ENCODE measurements around the gene STK39. TPM values are rescaled to one million over a fixed set of nuclear protein-coding genes. Genes with fewer than 3 reads are reported as not detected.

Gene STK39
- polyA plus RNA-seq, 2 of the 4 experiments (the other 2 are of a cell fraction) = 14.2 to 27.2 TPM

GRCh38 chr2:167943368-167943767 is 304.0 kb downstream of the STK39 start:
- Histone ChIP-seq H3K4me1 (no peaks in the 10 kb centered on the region), H3K9me3 (no peaks in the 10 kb centered on the region), H3K27ac (no peak overlapping the region), H3K4me2 (no peak overlapping the region), H3K4me3 (no peak overlapping the region)
- DNase-seq (ENCODE audit: low read depth in 1 of 2, low spot score in 1 of 2) (no peak), ATAC-seq (no peak), FAIRE-seq (no peak)
- TF ChIP-seq HOXB13 (CRISPR knock-in tag; IDR thresholded peaks at IDR 0.05; ENCODE audit: low read depth) (no peak), GATA3 (IDR thresholded peaks at IDR 0.05; ENCODE audit: borderline replicate concordance) (no peak), MAZ (IDR thresholded peaks at IDR 0.05; ENCODE audit: borderline replicate concordance, low read depth, low read length) (no peak), ZFP36 (IDR thresholded peaks at IDR 0.05; ENCODE audit: borderline replicate concordance, partially characterized antibody) (no peak), ZC3H11A (IDR thresholded peaks at IDR 0.05) (no peak), NFE2L2 (conservative IDR thresholded peaks at IDR 0.05; ENCODE audit: low read length) (no peak), FOSB (CRISPR knock-in tag; IDR thresholded peaks at IDR 0.05) (no peak)
- TF ChIP-seq, protein P1, sequence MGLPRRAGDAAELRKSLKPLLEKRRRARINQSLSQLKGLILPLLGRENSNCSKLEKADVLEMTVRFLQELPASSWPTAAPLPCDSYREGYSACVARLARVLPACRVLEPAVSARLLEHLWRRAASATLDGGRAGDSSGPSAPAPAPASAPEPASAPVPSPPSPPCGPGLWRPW (IDR thresholded peaks at IDR 0.05) = no peak
- TF ChIP-seq, protein P2, sequence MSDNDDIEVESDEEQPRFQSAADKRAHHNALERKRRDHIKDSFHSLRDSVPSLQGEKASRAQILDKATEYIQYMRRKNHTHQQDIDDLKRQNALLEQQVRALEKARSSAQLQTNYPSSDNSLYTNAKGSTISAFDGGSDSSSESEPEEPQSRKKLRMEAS (IDR thresholded peaks at IDR 0.05) = no peak
- TF ChIP-seq, protein P3, sequence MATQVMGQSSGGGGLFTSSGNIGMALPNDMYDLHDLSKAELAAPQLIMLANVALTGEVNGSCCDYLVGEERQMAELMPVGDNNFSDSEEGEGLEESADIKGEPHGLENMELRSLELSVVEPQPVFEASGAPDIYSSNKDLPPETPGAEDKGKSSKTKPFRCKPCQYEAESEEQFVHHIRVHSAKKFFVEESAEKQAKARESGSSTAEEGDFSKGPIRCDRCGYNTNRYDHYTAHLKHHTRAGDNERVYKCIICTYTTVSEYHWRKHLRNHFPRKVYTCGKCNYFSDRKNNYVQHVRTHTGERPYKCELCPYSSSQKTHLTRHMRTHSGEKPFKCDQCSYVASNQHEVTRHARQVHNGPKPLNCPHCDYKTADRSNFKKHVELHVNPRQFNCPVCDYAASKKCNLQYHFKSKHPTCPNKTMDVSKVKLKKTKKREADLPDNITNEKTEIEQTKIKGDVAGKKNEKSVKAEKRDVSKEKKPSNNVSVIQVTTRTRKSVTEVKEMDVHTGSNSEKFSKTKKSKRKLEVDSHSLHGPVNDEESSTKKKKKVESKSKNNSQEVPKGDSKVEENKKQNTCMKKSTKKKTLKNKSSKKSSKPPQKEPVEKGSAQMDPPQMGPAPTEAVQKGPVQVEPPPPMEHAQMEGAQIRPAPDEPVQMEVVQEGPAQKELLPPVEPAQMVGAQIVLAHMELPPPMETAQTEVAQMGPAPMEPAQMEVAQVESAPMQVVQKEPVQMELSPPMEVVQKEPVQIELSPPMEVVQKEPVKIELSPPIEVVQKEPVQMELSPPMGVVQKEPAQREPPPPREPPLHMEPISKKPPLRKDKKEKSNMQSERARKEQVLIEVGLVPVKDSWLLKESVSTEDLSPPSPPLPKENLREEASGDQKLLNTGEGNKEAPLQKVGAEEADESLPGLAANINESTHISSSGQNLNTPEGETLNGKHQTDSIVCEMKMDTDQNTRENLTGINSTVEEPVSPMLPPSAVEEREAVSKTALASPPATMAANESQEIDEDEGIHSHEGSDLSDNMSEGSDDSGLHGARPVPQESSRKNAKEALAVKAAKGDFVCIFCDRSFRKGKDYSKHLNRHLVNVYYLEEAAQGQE (IDR thresholded peaks at IDR 0.05) = no peak
- 61% methylated on average over 1 of the region's 1 CpG for WGBS (ENCODE audit: missing lambda C conversion rate)
- CTCF ChIA-PET = interaction anchor here (0.6 to 1.3 kb wide), 2 partner anchors 15 to 20 kb away, joined by 3 read pairs; no protein-coding TSS in a partner anchor
- POLR2A ChIA-PET = no interaction called here

GRCh38 chr2:167942366-167943081 is 304.9 kb downstream of the STK39 start:
- TF ChIP-seq FOSL2 (IDR thresholded peaks at IDR 0.05) (no peak), FOSL2 (CRISPR knock-in tag; IDR thresholded peaks at IDR 0.05) (no peak), TP53 (CRISPR knock-in tag; IDR thresholded peaks at IDR 0.05) (no peak), EHMT2 (IDR thresholded peaks at IDR 0.05; ENCODE audit: low read depth) (no peak), ZFP36 (IDR thresholded peaks at IDR 0.05; ENCODE audit: borderline replicate concordance, partially characterized antibody) (no peak), NPAS2 (CRISPR knock-in tag; IDR thresholded peaks at IDR 0.05; ENCODE audit: borderline replicate concordance) (no peak), KDM1A (IDR thresholded peaks at IDR 0.05; ENCODE audit: low read depth) (no peak), CBX2 (IDR thresholded peaks at IDR 0.05; ENCODE audit: borderline replicate concordance, low read depth) (no peak), USF2 (IDR thresholded peaks at IDR 0.05) (no peak), CEBPB (IDR thresholded peaks at IDR 0.05) (no peak), CHD4 (IDR thresholded peaks at IDR 0.05; ENCODE audit: borderline replicate concordance) (no peak), HEYL (CRISPR knock-in tag; IDR thresholded peaks at IDR 0.05) (no peak), RARB (CRISPR knock-in tag; IDR thresholded peaks at IDR 0.05) (no peak), BHLHE40 (IDR thresholded peaks at IDR 0.05; ENCODE audit: low read depth, low read length) (no peak)
- Histone ChIP-seq H3K4me1 (no peaks in the 10 kb centered on the region), H3K4me3 (no peak overlapping the region), H3K27ac (no peak overlapping the region), H3K9me3 (no peaks in the 10 kb centered on the region), H3K4me2 (no peak overlapping the region)
- 44% methylated on average over 3 of the region's 3 CpGs for WGBS (ENCODE audit: missing lambda C conversion rate)
- ATAC-seq (no peak), FAIRE-seq (no peak), DNase-seq (ENCODE audit: low read depth in 1 of 2, low spot score in 1 of 2) (no peak)
- CTCF ChIA-PET = interaction anchor here (1.2 kb wide), 1 partner anchor 8 kb away, joined by 3 read pairs; no protein-coding TSS in a partner anchor
- POLR2A ChIA-PET = no interaction called here

All from A549 (cell line).